Activated naive CD8-positive, alpha-beta T cell treated with anti-CD3 and anti-CD28 coated beads, Interleukin-2, amount 50 U/mL, for 24 hours (primary cell): ENCODE results near the gene GBX2.

ENCODE experiments used
- ATAC-seq: fragments of 150-1000 bp; cut with Tn5 transposase; one replicate; pipeline ENCODE4 v1.10.0; 2021
- DNase-seq: peaks from one replicate; pipeline ENCODE4 v3.0.0; 2021
- H3K27ac Mint-ChIP-seq: one replicate; pipeline ENCODE4 v1.8.0; 2021; ENCODE audit warnings: mild to moderate bottlenecking, mixed read lengths
- H3K27me3 Mint-ChIP-seq: one replicate; pipeline ENCODE4 v1.8.0; 2021; ENCODE audit warnings: mixed read lengths
- H3K36me3 Mint-ChIP-seq: one replicate; pipeline ENCODE4 v1.8.0; 2021; ENCODE audit warnings: low read depth, mixed read lengths
- H3K4me1 Mint-ChIP-seq: one replicate; pipeline ENCODE4 v1.8.0; 2021; ENCODE audit warnings: mixed read lengths
- H3K4me3 Mint-ChIP-seq: one replicate; pipeline ENCODE4 v1.8.0; 2021; ENCODE audit warnings: mild to moderate bottlenecking, moderate library complexity, mixed read lengths
- H3K9me3 Mint-ChIP-seq: one replicate; pipeline ENCODE4 v1.8.0; 2021; ENCODE audit warnings: mixed read lengths

The GBX2 gene

DNA sequence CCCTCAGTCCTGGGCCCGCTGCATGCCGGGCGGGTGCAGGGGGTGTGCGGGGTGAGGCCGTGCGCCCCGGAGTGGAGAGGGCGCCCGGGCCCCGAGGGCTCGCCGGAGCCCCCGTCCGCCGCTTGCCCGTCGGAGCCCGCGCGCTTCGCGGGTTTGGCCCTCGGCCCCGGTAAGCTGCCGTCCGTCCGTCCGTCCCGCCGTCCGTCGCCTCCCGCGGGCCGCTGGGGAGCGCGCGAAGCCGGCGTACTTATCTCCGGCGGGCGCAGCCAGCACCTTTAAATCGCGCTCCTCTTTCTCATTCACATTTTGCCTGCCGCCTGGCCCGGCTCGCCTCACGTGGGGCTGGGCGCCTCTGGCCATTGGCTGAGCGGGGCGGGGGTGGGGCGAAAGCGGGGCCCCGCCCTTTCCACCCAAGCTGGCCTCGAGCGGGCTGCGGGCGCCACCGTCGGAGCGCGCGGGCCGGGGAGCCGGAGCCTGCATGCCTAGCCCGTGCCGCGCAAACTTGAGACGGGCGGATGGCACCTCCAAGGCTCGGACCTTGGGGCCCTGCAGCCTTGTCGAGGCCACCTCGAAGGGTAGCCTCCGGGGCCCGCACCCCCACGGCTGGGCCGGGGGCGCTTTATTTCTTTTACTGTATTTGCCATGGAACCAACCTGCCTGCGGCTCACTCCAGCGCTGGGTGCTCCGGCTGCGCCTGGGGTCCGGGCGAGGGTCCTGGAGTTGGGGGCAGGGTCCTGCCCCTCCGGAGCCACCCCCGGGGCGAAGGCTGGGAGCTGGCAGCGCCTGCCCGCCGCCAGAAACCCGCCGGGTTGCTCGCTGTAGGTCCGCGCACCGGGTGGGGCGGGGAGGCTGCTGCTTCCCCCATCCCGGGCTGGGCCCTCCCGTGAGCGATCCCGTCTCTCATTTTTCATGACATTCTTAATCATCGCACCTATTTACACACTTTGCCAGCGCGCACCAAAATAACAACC lies at the start of gene GBX2:
TSS of gene GBX2 (minus strand) at position 277 of the 971 bp plus-strand sequence. CDS start 415 bp downstream, outside the sequence.
- Mint-ChIP-seq H3K4me3 (no peak within 1 kb of the TSS), H3K4me1 (peaks cover 17% of the 10 kb centered on the region), H3K27ac (no peak within 1 kb of the TSS), H3K36me3 (no peaks in the 10 kb centered on the region), H3K9me3 (no peaks in the 10 kb centered on the region), H3K27me3 (peaks cover 61% of the 10 kb centered on the region)
- DNase-seq (no peak), ATAC-seq (no peak)

- no peaks in the 10 kb centered on the region for H3K36me3 Mint-ChIP-seq
- ATAC-seq (no peak), DNase-seq (no peak)
- H3K4me1 Mint-ChIP-seq, result no peaks in the 10 kb centered on the region
- no peaks in the 10 kb centered on the region for H3K9me3 Mint-ChIP-seq
- no peak overlapping the region for H3K27ac Mint-ChIP-seq
- H3K4me3 Mint-ChIP-seq, result no peak overlapping the region
- H3K27me3 Mint-ChIP-seq, result peaks cover 18% of the 10 kb centered on the region
Observed at GRCh38 chr2:236217926-236218325, 49.7 kb upstream of the GBX2 start.

GRCh38 chr2:236216711-236217110 lies 48.5 kb upstream of the GBX2 start:
- no peaks in the 10 kb centered on the region for H3K36me3 Mint-ChIP-seq
- H3K27ac Mint-ChIP-seq, result no peak overlapping the region
- DNase-seq (no peak), ATAC-seq (no peak)
- no peaks in the 10 kb centered on the region for H3K9me3 Mint-ChIP-seq
- H3K4me1 Mint-ChIP-seq, result no peaks in the 10 kb centered on the region
- H3K27me3 Mint-ChIP-seq, result peaks cover 18% of the 10 kb centered on the region
- no peak overlapping the region for H3K4me3 Mint-ChIP-seq

- Mint-ChIP-seq H3K9me3 (no peaks in the 10 kb centered on the region), H3K36me3 (no peaks in the 10 kb centered on the region), H3K4me3 (no peak overlapping the region), H3K27me3 (peaks cover 18% of the 10 kb centered on the region), H3K4me1 (no peaks in the 10 kb centered on the region), H3K27ac (no peak overlapping the region)
- ATAC-seq, result no peak
- DNase-seq, result no peak
Observed at GRCh38 chr2:236215761-236216333, 47.7 kb upstream of the GBX2 start.

- DNase-seq (no peak), ATAC-seq (no peak)
- H3K27me3 Mint-ChIP-seq, result peaks cover 16% of the 10 kb centered on the region
- H3K4me3 Mint-ChIP-seq, result no peak overlapping the region
- no peaks in the 10 kb centered on the region for H3K9me3 Mint-ChIP-seq
- no peaks in the 10 kb centered on the region for H3K4me1 Mint-ChIP-seq
- H3K27ac Mint-ChIP-seq, result no peak overlapping the region
- no peaks in the 10 kb centered on the region for H3K36me3 Mint-ChIP-seq
Observed at GRCh38 chr2:236215196-236215595, 47.0 kb upstream of the GBX2 start.

DNA sequence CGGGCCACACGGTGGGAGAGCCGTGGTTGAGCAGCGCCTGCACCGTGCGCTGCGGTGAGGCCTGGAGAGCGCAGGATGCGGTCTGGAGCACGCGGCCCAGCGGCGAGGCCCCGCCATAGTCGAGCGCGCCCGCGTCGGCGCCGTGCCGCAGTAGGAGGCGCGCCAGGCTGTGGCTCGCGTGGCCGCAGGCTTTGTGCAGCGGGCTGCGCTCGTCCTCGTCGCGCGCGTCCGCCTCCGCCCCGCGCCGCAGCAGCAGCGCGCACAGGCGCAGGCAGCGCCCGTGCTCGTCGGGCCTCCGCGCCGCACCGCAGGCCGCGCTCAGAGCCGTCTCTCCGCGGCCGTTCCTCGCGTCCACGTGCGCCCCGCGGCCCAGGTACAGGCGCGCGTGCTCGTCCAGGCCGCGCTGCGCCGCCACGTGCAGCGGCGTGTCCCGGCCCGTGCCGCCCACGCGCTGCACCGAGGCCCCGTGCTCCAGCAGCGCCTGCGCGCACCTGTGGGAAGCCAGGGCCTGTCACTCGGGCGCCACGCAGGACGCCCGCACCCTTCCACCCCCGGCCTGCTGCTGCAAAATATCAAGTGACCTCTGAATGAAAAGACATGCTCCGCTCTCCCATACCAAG lies 46.3 kb upstream of the GBX2 start:
- Mint-ChIP-seq H3K9me3 (no peaks in the 10 kb centered on the region), H3K4me3 (no peak overlapping the region), H3K27me3 (peaks cover 16% of the 10 kb centered on the region), H3K36me3 (no peaks in the 10 kb centered on the region), H3K4me1 (no peaks in the 10 kb centered on the region), H3K27ac (no peak overlapping the region)
- DNase-seq (no peak), ATAC-seq (no peak)

- Mint-ChIP-seq H3K27me3 (peaks cover 15% of the 10 kb centered on the region), H3K36me3 (no peaks in the 10 kb centered on the region), H3K4me3 (no peak overlapping the region), H3K9me3 (no peaks in the 10 kb centered on the region), H3K4me1 (no peaks in the 10 kb centered on the region), H3K27ac (no peak overlapping the region)
- no peak for DNase-seq
- no peak for ATAC-seq
Observed at GRCh38 chr2:236211296-236211695, 43.1 kb upstream of the GBX2 start.

GRCh38 chr2:236210536-236210935 lies 42.4 kb upstream of the GBX2 start:
- DNase-seq, result no peak
- no peaks in the 10 kb centered on the region for H3K36me3 Mint-ChIP-seq
- no peak overlapping the region for H3K4me3 Mint-ChIP-seq
- no peaks in the 10 kb centered on the region for H3K9me3 Mint-ChIP-seq
- peaks cover 7% of the 10 kb centered on the region for H3K27me3 Mint-ChIP-seq
- no peak for ATAC-seq
- H3K4me1 Mint-ChIP-seq, result no peaks in the 10 kb centered on the region
- H3K27ac Mint-ChIP-seq, result no peak overlapping the region

DNA sequence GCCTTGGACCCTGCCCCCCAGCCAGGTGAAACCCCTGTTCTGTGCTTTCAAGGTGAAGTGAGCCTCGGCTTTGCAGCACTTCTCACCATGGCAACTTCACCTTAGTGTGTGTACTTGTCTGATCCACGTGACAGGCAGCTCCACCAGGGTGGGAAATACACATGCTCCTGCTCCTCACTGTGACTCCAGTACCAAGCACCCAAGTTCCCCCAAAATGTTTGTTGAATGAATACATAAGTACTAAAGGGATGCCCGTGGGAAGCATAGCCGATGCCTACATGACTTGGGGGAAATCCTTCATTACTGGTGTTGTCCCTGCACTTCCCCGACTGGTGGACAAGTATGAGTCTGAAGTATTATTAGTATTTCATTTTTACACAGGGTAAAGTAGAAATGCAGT lies 41.8 kb upstream of the GBX2 start:
- no peak for DNase-seq
- no peaks in the 10 kb centered on the region for H3K4me1 Mint-ChIP-seq
- H3K9me3 Mint-ChIP-seq, result no peaks in the 10 kb centered on the region
- H3K4me3 Mint-ChIP-seq, result no peak overlapping the region
- no peak for ATAC-seq
- H3K27me3 Mint-ChIP-seq, result peaks cover 6% of the 10 kb centered on the region
- no peak overlapping the region for H3K27ac Mint-ChIP-seq
- H3K36me3 Mint-ChIP-seq, result no peaks in the 10 kb centered on the region

- H3K9me3 Mint-ChIP-seq, result no peaks in the 10 kb centered on the region
Observed at GRCh38 chr2:236209535-236209934, 41.3 kb upstream of the GBX2 start.

GRCh38 chr2:236208019-236208926 lies 40.1 kb upstream of the GBX2 start:
- no peak for ATAC-seq
- Mint-ChIP-seq H3K4me3 (no peak overlapping the region), H3K27me3 (peaks cover 2% of the 10 kb centered on the region), H3K27ac (no peak overlapping the region), H3K9me3 (no peaks in the 10 kb centered on the region), H3K4me1 (no peaks in the 10 kb centered on the region), H3K36me3 (no peaks in the 10 kb centered on the region)
- DNase-seq, result no peak

More at GRCh38 chr2:236209535-236209934, 41.3 kb upstream of the GBX2 start:
- no peak overlapping the region for H3K4me3 Mint-ChIP-seq
- H3K36me3 Mint-ChIP-seq, result no peaks in the 10 kb centered on the region
- peaks cover 6% of the 10 kb centered on the region for H3K27me3 Mint-ChIP-seq
- H3K27ac Mint-ChIP-seq, result no peak overlapping the region
- no peaks in the 10 kb centered on the region for H3K4me1 Mint-ChIP-seq
- DNase-seq, result no peak
- ATAC-seq, result no peak

DNA sequence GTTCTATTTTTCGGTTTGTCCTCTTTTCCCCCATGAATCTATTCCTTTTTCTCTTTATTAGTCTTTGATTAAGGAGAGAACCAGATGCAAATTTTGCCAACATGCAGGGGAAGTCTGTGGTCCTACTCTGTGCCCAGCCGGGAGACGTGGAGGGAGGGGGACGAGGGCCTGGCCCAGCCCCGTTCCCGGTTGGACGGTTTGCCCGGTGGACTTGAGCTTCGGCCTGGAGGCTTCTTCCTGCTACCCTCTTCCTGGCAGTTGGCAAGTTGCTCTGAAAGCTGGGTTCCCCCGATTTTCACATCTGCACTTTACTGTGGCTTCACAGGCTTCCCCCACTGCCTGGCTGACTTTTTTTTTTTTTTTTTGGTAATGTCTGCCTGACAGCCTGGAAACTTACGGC lies 39.3 kb upstream of the GBX2 start:
- no peak for ATAC-seq
- Mint-ChIP-seq H3K4me1 (no peaks in the 10 kb centered on the region), H3K27me3 (peaks cover 2% of the 10 kb centered on the region), H3K9me3 (no peaks in the 10 kb centered on the region), H3K27ac (no peak overlapping the region), H3K36me3 (no peaks in the 10 kb centered on the region), H3K4me3 (no peak overlapping the region)
- DNase-seq, result no peak

DNA sequence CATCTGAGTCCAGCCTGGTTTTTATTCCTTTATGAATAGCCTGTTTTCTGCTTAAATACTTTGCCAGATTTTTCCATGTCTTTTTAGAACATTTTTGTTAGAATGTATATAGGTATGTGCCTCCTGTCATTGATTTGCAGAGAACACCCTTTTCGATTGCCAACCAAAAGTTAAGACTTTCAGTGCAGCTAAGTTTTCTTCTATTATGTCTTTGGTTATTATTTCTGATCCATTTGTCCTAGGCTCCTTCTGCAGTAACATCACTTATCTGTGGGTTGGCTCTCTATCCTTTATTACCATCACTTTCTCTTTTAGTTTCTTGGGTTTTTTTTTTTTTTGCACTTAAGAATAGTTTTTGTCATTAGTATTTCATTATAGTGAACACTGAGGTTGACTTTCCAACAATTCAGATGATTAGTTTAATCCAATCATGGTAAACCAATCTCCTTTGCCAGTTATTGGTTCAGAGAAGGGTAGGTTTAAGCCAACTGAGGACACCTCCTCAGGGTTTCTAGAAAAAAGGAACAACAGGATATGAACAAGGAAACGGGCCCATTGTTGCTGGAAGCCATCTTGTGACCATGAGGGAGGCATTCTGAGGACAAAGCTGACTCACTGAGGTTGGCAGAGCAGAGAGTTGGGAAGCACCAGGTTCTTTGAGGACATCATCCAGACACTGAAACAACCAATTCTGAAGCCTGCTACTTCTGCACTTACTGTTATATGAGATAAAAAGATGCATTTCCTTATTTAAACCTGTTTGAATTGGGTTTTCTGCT lies 37.9 kb upstream of the GBX2 start:
- no peak for ATAC-seq
- Mint-ChIP-seq H3K27me3 (peaks cover 2% of the 10 kb centered on the region), H3K27ac (no peak overlapping the region), H3K4me1 (no peaks in the 10 kb centered on the region), H3K9me3 (no peaks in the 10 kb centered on the region), H3K36me3 (no peaks in the 10 kb centered on the region), H3K4me3 (no peak overlapping the region)
- no peak for DNase-seq
